Measurements from ENCODE around the gene LILRB4. TPM values are rescaled to one million over a fixed set of nuclear protein-coding genes. Genes with fewer than 3 reads are reported as not detected.

Gene LILRB4
- total and polyA plus RNA-seq, 11 donors, result 0.69 to 40.9 (median 2.0) TPM

GRCh38 chr19:54670576-54671357, 8.0 kb downstream of the LILRB4 start:
- TF ChIP-seq POLR2A (IDR thresholded peaks at IDR 0.05), result no peak
- TF ChIP-seq, protein P1, sequence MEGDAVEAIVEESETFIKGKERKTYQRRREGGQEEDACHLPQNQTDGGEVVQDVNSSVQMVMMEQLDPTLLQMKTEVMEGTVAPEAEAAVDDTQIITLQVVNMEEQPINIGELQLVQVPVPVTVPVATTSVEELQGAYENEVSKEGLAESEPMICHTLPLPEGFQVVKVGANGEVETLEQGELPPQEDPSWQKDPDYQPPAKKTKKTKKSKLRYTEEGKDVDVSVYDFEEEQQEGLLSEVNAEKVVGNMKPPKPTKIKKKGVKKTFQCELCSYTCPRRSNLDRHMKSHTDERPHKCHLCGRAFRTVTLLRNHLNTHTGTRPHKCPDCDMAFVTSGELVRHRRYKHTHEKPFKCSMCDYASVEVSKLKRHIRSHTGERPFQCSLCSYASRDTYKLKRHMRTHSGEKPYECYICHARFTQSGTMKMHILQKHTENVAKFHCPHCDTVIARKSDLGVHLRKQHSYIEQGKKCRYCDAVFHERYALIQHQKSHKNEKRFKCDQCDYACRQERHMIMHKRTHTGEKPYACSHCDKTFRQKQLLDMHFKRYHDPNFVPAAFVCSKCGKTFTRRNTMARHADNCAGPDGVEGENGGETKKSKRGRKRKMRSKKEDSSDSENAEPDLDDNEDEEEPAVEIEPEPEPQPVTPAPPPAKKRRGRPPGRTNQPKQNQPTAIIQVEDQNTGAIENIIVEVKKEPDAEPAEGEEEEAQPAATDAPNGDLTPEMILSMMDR (IDR thresholded peaks at IDR 0.05), result no peak
- H3K27me3 ChIP-seq, result peaks cover 0 to 15% (median 0%) of the 10 kb centered on the region in 9 donors
- WGBS, 4 donors, result 37 to 55% (median 47%) methylated on average over 3 of the region's 3 CpGs
- no peak overlapping the region for H3K27ac ChIP-seq
- ATAC-seq (peak in 2 of 4 donors; percentile 13 to 38), DNase-seq (no peak)
- intact Hi-C loops (cut with DNase I), result loop anchor here in 4 of 10 donors (5.0 to 10.0 kb wide), 3 partner anchors 186 to 254 kb away; no protein-coding TSS in a partner anchor
- peaks cover 0 to 8% (median 0%) of the 10 kb centered on the region in 9 donors for H3K36me3 ChIP-seq
- H3K4me1 ChIP-seq, result peaks cover 0 to 16% (median 0%) of the 10 kb centered on the region in 12 donors
- H3K9me3 ChIP-seq, result peaks cover 0 to 27% (median 11%) of the 10 kb centered on the region in 12 donors
- no peak overlapping the region for H3K4me3 ChIP-seq

DNA sequence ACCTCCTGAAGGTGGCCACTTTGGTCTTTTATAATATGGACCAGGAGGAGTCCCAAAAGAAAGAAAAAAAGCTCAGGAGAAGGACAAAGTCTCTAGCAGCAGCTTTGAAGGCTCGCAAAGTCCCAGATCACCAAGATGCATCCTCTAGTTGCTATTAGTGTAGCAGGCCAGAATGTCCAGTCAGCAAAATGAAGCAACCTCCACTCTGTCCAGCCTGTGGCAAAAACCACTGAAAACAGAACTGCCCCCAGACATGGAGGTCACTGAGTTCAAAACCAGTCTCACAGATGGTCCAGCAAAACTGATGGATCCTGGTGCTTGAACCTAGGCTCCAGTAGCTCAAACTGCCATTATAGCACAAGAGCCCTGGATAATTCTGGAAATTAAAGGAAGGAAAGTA, 10.4 kb downstream of the LILRB4 start:
- Histone ChIP-seq H3K27ac (no peak overlapping the region), H3K27me3 (peaks cover 0 to 29% (median 0%) of the 10 kb centered on the region in 9 donors), H3K36me3 (no peaks in the 10 kb centered on the region), H3K9me3 (peaks cover 0 to 15% (median 6%) of the 10 kb centered on the region in 12 donors), H3K4me1 (peaks cover 0 to 16% (median 0%) of the 10 kb centered on the region in 12 donors), H3K4me3 (no peak overlapping the region)
- WGBS, 4 donors, result 84 to 88% (median 87%) methylated on average over 1 of the region's 1 CpG
- TF ChIP-seq, protein P1 (IDR thresholded peaks at IDR 0.05), result no peak
- TF ChIP-seq POLR2A (IDR thresholded peaks at IDR 0.05), result no peak
- DNase-seq (no peak), ATAC-seq (peak in 2 of 4 donors; percentile 46 to 51)
- intact Hi-C loops (cut with DNase I), result loop anchor here in 4 of 10 donors (5.0 to 10.0 kb wide), 3 partner anchors 188 to 252 kb away; no protein-coding TSS in a partner anchor

- intact Hi-C loops (cut with DNase I), result loop anchor here in 4 of 10 donors (5.0 to 10.0 kb wide), 3 partner anchors 189 to 251 kb away; no protein-coding TSS in a partner anchor
- ATAC-seq (no peak), DNase-seq (no peak)
- Histone ChIP-seq H3K4me1 (peaks cover 0 to 16% (median 0%) of the 10 kb centered on the region in 12 donors), H3K9me3 (peaks cover 0 to 9% (median 0%) of the 10 kb centered on the region in 12 donors), H3K27me3 (peaks cover 0 to 30% (median 0%) of the 10 kb centered on the region in 9 donors), H3K27ac (no peak overlapping the region), H3K36me3 (no peaks in the 10 kb centered on the region), H3K4me3 (no peak overlapping the region)
- no peak for TF ChIP-seq POLR2A (IDR thresholded peaks at IDR 0.05)
- TF ChIP-seq, protein P1 (IDR thresholded peaks at IDR 0.05), result peak; percentile 38 to 66 (median 56)
- 44 to 46% (median 45%) methylated on average over 2 of the region's 2 CpGs for WGBS, 4 donors
These were observed 11.3 kb downstream of the LILRB4 start for GRCh38 chr19:54674021-54674617.
